ENCODE results near the gene NRCAM.

NRCAM gene

DNA sequence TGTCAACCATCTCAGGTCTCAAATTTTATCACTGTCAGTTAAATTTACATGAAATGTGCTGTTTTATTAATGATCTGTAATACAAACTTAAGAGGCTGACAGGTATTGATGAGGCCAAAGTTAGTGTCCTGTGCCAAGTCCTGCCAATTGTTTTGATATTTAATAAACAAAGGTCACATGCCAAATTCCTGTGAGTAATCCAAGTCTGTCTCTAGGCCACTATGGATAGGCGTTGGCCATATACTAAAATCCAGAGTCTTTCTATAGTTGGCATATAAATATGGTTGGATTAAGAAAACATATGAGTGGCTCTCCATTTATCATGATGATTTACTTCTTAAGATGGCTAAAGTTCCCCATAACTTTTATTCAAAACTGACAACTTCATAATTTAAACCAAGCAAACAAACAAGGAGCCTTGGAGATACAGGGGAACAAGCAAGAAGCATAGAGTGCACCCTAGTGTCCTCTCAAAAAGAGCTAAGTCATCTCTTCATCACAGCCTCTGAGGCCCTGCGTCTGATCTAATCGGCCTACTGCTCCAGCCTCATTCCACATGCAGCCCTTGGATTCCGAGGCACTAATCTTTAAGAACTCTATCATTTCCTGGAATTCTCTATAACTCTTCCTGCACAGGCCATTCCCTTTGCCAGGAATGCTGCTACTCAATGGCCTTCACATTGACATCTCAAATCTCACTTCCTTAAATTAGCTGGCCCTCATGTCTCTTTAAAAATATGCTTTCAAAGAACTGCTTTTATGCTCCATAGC lies 32.7 kb upstream of the NRCAM start:
- TF ChIP-seq ZFX (IDR thresholded peaks at IDR 0.05): no peak
- TF ChIP-seq, protein P1, sequence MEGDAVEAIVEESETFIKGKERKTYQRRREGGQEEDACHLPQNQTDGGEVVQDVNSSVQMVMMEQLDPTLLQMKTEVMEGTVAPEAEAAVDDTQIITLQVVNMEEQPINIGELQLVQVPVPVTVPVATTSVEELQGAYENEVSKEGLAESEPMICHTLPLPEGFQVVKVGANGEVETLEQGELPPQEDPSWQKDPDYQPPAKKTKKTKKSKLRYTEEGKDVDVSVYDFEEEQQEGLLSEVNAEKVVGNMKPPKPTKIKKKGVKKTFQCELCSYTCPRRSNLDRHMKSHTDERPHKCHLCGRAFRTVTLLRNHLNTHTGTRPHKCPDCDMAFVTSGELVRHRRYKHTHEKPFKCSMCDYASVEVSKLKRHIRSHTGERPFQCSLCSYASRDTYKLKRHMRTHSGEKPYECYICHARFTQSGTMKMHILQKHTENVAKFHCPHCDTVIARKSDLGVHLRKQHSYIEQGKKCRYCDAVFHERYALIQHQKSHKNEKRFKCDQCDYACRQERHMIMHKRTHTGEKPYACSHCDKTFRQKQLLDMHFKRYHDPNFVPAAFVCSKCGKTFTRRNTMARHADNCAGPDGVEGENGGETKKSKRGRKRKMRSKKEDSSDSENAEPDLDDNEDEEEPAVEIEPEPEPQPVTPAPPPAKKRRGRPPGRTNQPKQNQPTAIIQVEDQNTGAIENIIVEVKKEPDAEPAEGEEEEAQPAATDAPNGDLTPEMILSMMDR (conservative IDR thresholded peaks at IDR 0.05): no peak
- H3K27ac ChIP-seq: no peak overlapping the region

DNA sequence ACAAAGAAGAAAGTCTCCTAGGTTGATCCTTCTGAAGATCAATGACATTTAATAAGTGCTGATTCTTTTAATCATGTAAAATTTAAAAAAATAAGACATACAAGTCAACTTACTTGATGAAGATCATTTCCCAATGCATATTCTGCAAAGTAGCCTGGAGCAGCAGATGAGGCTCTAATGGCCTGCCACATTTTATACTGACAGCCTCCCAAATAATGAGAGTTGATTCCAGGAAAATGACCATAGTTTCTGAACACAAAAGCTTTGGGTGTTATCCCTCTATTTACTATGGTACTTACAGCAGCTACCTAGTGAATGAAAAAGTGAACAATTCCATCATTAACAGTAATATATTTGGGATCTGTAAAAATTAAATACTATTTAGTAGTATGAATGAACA lies 31.4 kb upstream of the NRCAM start:
- H3K27ac ChIP-seq: no peak overlapping the region
- TF ChIP-seq, protein P1 (conservative IDR thresholded peaks at IDR 0.05): no peak
- TF ChIP-seq ZFX (IDR thresholded peaks at IDR 0.05): no peak

DNA sequence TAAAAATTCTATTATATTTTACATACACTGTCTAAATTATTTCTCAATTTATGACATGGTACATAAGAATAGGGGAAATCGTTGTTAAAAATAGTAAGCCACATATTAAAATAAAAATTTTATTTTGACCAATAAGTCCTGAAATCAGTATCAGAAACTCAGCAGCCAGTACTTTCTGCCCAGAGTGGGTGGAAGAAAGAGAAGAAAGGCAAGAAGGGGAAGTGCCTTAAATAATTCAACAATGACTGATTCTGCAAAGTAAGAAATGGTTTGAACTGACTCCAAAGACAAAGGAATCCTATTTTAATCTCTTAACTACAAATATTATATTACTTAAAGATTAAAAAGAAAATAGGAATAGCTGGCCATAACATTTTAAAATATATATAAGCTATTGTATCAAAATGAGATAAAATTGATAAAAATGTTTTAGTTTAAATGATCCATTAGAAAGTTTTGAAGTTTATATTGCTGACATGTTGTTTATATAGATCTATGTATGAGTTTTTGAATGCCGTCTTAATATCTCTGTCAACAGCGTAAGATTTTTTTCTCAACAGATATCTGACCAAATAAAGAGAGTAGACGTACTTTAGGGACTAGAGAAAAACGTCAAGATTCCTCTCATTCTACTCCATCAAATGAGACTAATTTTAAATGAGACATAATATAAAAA lies 30.2 kb upstream of the NRCAM start:
- TF ChIP-seq ZFX (IDR thresholded peaks at IDR 0.05): no peak
- TF ChIP-seq, protein P1 (conservative IDR thresholded peaks at IDR 0.05): no peak
- no peak overlapping the region for H3K27ac ChIP-seq

DNA sequence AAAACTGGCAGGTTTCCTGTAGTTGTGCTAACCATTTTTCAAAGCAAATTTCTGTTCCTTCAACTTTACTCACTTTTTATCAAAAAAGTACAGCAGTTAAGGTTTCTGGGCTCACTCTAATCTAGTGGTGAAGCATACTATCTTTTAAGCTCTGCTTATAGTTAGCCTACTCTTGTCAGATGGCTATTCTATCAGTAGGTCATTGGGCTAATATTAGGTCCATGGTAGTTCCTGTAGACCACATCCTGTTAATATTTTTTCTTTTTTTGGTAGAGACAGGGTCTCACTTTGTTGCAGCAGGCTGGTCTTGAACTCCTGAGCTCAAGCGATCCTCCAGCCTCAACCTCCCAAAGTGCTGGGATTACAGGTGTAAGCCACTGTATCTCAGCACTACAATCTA lies 27.9 kb upstream of the NRCAM start:
- H3K27ac ChIP-seq: no peak overlapping the region
- TF ChIP-seq, protein P1 (conservative IDR thresholded peaks at IDR 0.05): no peak
- TF ChIP-seq ZFX (IDR thresholded peaks at IDR 0.05): no peak

DNA sequence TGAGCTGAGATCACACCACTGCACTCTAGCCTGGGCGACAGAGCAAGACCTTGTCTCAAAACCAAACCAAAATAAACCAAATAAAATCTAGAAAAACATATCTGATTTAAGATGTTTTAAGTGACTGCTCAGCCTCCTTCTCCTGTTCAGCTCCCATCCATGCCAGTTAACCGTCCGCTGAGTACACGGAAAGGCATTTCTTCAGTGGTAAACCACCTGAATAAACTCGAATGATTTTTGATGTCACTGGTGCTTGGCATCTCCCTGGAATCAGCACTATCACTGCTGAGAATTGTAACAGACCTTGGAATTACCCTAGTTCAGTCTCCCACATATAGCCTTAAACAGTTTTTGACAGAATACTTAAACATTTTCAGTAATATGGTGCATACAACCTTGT lies 24.1 kb upstream of the NRCAM start:
- TF ChIP-seq, protein P1 (conservative IDR thresholded peaks at IDR 0.05): no peak
- TF ChIP-seq ZFX (IDR thresholded peaks at IDR 0.05): no peak
- no peak overlapping the region for H3K27ac ChIP-seq

DNA sequence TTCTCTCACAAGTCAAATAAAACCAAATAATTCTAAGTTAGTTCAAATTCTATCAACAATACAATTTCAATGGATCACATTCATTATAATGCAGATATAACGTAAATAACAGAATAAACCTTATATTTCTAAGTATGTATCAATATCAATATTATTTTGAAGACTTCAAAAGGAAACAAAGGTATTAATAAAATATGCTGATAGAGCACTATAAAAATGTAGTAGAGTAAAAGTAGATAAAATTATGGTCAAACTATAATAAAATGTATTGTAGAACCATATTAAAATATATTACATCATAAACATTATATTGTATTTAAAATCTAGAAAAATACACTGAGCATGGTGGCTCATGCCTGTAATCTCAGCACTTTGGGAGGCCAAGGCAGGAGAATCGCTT lies 23.5 kb upstream of the NRCAM start:
- no peak overlapping the region for H3K27ac ChIP-seq
- TF ChIP-seq, protein P1 (conservative IDR thresholded peaks at IDR 0.05): no peak
- no peak for TF ChIP-seq ZFX (IDR thresholded peaks at IDR 0.05)

DNA sequence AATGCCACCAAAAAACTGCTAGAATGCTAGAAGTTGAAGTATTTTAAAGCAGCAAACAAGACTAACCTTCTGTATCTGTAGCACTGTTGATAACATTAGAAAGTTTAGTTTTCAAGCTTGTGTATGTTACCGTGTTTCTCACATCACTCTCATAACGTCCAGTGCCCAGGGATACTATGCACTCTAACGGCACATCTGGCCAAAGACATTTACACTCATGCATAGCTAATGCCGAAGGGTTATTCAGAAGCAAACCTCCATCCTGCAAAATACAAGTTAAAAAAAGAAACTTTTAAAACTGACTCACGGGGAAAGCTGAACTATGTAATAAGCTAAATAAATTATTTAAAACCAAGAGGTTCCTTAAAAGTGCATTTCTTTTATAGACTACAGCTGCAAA lies 22.9 kb upstream of the NRCAM start:
- no peak overlapping the region for H3K27ac ChIP-seq
- TF ChIP-seq, protein P1 (conservative IDR thresholded peaks at IDR 0.05): no peak
- no peak for TF ChIP-seq ZFX (IDR thresholded peaks at IDR 0.05)

Measured in C4-2B (cell line).